NCI-H510A (cell line): ENCODE data around the gene COBLL1.
"Not testable (repeated sequence)": the region's sequence is repeated elsewhere in the genome, so short reads cannot be mapped to it uniquely, and the experiment has no call there.

Experiments
- DNase-seq: peaks from one replicate; lab custom pipeline; 2025; lab: John Stamatoyannopoulos, UW

Gene COBLL1

DNA sequence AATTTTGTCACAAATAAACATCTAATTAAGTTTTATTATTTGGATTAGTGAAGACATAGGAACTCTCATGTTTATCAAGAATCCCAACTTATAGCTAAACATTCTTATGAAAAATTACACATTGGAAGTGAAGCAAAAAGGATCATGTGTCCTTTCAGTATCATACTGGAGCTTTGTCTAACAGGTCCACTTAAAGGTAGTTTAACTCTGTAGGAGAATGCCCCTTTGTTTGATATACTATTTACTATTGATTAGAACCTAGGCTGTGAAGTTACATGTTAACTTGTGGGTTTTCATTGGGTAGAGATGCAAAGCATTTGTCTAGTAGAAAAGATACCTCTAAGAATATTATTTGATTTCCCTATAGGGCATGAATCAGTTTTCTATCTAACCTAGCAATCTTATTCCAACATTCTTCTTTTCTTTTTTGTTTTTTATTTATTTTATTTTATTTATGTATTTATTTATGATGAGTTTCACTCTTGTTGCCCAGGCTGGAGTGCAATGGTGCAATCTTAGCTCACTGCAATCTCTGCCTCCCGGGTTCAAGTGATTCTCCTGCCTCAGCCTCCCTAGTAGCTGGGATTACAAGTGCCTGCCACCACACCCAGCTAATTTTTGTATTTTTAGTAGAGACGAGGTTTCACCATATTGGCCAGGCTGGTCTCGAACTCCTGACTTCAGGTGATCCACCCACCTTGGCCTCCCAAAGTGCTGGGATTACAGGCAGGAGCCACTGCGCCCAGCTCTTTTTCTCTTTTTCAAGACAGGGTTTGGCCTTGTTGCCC, 18.5 kb upstream of the COBLL1 start:
- DNase-seq = not testable (repeated sequence)

DNA sequence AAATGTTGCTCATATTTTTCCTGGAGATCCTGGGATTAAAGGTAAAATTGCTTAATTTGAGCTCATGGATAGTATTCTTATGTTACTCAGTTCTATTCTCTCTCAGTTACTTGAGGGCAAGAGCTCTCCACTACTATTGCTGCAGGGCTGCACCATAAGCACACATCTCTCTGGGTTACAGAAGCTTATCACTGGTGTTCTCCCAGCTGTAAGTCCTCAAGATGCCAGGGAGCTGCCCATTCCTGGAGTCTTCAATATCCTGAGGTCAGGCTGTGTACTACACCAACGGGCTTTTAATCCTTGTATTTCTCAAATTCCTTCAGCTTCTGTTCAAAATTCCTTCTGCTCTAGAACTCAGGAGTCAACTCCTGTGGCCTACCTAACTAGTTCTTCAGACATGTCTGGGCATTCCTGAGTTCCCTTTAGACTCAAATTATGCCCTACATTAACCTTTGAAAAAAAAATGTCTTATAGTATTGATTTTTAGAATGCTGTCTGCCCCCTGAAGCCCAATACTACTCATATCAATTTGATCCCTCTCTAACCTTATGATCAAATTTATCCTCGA, 17.7 kb upstream of the COBLL1 start:
- DNase-seq = no peak

DNA sequence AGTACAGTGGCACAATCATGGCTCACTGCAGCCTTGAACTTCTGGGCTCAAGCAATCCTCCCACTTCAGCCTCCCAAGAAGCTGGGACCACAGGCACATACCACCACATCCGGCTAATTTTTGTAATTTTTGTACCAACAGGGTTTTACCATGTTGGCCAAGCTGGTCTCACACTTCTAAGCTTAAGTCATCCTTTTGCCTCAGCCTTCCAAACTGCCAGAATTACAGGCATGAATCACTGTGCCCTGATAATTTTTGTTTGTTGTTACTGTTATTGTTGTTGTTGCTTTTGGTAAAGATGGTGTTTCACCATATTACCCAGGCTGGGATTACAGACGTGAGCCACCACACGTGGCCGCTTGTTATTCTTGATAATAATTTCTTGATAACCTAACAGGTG, 10.5 kb upstream of the COBLL1 start:
- no peak for DNase-seq

DNA sequence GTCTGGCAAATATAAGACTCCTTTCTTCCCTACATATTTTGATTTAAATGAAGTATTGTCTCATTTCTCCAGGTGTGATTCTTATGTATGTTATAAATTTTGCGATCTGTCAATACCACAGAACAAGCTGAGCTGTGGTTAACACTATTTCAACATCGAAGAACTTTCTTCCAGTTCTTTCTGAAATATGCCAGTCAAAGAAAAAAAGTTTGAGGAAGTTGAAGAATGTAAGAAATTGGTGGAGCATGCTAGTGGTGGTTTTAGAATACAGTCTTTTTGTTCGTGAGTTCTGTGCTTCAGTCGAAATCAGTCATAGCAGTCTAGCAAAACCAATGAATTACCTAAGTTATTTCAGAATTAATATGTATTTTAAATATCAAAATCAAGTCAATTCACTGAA, 8.6 kb upstream of the COBLL1 start:
- no peak for DNase-seq

DNA sequence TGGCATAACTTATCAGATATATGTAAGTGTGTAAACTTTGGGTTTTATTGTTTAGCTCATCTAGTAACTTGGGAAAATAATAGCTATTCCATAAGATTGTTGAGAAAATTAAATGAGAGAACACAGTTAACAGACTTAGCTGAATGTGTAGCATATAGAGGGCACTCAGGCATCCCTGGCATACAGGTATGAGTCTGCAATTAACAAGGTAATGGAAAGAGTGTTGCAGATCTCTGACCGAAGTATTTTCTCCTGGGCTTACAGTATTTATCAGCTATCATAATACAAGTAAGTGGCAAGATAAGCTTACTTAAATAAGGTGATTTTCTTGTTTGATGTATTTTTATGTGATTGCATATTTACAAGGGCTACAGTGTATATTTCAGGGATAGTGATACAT, 7.9 kb upstream of the COBLL1 start:
- no peak for DNase-seq

DNA sequence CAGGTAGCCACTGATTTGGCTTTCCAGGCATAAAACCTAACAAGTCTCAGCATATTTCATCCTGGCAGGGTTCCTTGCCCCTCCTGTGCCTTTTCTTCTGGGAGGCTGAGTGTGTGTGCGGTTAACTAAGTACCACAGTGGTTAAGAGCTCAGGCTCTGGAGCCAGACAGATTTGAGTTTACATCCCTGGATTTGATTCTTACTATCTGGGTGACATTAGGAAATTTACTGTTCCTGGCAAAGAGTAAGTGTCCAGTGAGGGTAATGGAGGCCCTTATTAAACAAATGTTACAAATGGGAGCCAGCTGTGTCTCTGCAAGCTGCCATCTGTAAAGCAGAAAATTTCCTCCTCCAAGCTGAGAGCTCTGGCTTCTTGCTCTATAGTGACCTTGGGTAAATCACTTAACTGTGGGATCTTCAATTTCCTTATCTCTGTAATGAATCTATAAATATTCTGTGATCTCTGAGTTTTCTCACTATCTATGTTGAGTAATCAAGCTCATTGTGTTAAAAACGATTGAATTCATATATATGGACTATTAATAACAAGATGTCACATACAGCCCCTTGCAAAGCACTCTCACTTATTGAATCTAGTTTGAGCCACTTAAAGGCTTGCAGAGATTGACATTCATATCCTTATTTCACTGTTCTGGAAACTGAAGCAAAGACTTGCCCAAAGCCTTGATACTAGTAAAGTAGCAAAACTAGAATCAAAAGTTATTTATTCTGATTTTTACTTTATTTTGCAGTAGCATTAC, 6.5 kb upstream of the COBLL1 start:
- no peak for DNase-seq

DNA sequence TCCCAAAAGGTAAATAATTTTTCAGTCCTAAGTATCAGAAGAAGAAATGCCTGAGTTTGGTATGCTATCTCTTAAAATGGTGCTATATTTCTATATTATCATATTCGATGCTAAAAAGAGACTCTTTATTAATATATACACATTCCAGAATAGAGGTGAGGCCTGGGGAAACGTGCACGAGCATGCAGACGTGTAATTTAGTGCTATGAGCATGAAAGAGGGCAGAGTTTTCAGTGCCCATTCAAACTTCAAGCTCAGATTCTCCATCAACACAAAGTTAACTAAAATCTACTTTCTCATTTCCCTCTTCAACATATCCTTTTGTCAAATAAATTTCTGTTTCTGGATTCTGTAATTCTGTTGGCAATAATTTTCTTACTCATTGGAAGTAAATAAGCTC, 5.7 kb upstream of the COBLL1 start:
- no peak for DNase-seq

DNA sequence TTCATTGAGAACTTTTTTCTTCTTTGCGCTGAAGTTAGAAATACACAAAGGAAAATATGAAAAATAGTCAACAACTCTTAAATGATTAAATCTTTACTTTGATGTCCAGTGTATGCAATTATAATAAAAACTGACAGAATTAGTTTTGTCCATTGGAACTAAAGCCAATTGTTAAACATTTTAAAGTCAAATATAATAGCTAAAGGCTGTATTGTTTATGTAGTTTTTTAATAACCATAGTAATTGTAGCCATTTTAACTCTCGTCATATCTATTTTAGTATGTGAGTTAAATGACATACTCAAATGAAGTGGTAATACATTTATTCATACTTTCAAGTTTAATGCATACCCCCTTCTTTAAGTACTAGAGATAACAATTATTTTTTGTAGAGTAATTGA, 4.7 kb upstream of the COBLL1 start:
- DNase-seq = no peak

DNA sequence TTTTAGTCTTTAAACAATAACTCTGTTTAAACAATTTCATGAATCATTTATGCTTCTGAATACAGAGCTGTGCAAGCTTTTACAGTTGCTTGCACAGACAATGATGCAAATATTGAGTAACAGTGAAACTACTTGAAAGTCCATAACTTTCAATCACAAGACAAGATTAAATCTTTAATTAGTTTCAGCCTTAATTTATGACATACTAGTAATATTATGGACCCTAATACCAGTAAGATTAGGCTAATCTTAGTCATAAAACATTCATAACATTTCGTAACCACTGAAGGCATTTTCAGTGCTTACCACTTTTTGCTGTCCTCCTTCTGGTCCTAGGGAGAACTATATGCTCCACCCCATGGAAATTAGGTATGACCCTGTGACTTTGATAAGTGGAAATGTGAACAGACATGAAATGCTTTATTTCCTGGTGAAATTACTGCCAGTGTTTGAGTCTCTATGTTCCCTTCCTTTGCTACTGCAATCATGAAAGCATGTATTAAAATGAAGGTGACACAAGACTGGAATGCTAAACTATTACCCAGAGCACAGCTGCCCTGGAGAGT, 1.8 kb upstream of the COBLL1 start:
- no peak for DNase-seq

DNA sequence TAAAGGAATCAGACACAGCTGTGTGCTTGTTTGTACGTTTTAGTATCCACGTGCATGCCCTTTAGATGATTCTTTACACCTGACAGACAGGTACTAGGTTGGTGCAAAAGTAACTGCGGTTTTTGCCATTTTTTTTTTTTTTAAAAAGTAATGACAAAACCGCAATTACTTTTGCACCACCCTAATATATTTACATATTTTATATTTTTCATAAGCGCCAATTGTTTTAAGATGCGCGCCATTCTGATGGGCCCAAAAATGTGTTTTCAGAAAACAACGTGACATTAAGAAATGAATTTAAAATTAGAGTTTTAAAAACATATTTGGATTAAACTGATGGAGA, 972 bp upstream of the COBLL1 start:
- DNase-seq = no peak

DNA sequence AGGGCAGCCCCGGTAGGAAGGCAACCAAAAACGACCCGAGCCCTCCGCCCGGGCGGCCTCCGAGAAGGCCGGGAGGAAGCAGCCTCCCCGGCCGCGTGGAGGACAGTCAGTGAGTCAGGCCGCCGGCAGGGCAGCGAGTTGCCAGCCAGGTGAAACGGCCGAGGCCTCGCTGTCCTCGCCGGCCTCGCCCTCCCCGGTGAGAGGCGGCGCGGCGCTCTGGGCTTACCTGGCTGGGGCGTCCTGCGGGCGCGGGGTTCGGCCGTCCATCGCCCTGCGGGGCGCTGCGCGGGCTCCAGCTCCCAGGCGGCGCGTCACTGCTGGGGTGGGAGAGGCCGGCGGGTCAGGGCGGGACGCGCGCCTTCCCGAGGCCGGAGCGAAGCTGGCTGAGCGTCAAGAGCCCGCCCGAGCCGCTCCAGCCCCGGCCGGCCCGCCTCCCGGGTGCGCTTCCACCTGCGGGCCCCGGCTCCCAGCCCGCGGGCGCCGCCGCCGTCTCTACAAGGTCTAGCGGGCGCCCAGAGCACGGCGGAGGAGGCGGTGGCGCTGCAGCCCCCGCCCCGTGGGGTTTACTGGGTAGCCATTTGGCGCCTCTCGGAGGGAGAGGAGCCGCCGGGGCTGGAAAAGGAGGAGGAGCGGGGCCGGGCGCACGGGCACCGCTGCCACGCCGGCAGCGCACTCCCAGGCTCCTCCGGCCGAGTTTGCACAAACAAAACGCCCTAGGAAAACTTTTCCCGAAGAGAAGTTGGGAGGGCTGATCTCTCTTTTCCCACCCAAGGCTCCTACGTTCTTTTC, 499 bp downstream of the COBLL1 start:
- DNase-seq = peak; percentile 53

DNA sequence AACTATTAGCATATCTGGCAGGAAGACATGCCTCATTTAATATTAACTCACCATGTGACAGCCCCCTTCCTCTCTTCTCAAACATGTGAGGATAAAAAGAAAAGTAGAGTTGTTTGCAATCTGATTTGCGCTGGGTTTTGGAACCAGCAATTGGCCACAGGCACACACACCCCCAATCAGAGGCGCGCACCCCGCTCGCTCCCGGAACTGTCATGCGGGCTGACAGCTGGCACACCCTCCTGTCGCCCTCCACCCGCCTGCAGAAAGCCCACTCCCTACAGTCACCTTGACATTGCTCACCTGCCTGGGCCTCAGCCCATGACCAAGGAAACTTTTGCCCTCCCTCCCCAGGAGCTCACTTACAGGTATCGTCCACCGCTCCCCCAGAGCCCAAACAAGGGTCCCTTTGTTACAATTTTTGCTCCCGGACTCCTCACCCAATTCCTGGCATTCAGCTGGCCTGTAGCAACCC, 1.1 kb downstream of the COBLL1 start:
- DNase-seq = peak; percentile 8

DNA sequence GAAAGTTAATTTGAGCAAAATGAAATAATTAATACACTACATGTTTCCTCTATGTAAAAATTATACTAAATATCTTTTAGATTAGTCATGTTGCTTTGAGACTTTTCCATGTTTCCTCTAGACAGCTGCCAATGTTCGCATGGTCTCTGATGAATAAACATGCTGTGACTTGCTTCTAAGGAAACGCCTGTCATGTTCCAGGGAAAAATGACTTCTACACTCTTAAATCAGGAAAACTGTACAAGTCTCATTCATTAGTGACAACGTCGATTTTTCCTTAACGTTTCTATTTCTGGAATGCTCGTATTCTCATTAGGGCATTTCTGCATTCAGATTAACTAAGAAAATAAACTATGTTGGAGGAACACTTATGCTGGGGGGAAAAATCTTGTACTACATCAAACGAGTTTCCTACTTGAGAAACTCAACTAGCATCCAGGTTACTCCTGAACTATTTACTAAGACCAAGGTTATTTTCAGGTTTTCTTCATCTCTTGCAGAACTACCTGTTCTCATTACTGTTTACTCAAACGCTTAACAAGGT, 1.6 kb downstream of the COBLL1 start:
- DNase-seq = no peak

DNA sequence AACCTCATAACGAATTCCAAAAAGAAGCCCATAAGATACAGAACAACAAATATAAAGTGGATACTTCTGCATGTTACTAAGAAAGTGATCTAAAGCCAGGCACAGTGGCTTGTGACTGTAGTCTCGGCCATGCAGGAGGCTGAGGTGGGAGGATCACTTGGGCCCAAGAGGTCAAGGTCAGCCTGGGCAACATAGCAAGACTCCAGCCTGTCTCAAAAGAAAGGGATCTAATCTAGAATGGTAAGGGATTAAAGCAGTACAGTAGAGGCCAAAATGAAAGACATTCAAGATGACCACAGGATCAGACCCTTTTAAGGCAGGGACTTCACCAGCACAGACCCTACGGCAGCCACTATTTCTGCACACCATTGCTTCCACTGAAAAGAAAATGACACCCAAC, 3.8 kb downstream of the COBLL1 start:
- DNase-seq = no peak

DNA sequence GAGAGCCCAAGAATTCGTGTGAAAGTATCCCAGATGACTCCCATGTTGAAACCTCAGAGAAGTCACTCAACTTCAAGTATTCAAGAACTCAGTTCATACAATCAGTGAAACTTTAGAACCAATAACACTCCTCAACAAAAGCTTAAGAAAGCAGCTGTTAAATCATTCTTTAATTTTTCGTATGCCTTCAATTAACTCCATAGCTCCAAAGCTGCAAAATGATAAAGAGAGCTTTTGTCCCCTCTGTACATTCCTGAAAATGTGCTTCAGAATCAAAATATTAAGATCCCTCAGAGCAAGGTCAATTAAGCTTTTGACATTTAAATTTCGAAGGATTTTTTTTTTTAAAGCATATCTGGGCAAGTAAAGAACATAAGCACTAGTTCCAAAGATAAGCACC, 4.7 kb downstream of the COBLL1 start:
- DNase-seq = no peak

DNA sequence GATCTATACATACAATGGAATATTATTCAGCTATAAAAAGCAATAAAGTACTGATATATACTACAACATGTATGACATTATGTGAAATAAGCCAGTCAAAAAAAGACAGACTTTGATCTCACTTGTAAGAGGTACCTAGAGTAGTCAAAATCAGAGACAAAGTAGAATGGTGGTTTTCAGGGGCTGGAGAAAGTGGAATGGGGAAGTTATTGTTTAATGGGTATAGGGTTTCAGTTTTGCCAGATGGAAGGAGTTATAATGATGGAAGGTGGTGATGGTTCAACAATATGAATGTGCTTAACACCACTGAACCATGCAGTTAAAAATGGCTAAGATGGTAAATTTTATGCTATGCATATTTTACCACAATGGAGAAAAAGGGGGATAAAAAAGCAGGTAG, 6.3 kb downstream of the COBLL1 start:
- DNase-seq = no peak

DNA sequence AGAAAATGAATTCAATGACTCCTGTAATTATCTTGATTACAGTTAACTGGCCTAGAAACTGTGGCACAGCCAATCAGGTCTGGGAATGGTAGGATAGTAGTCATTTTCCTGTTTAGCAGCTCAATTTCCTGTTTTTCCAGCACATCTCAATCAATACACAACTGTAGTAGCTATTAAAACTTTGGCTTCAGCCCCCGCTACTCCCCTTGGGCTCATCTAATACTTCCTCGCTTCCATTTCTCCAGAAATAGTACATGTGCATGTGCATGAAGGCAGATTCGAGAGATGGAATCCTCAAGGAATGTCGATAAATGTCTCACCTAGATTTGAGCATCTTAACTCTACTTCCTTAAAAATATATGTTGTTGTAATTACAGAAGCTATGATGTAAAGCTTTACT, 9.7 kb downstream of the COBLL1 start:
- no peak for DNase-seq

DNA sequence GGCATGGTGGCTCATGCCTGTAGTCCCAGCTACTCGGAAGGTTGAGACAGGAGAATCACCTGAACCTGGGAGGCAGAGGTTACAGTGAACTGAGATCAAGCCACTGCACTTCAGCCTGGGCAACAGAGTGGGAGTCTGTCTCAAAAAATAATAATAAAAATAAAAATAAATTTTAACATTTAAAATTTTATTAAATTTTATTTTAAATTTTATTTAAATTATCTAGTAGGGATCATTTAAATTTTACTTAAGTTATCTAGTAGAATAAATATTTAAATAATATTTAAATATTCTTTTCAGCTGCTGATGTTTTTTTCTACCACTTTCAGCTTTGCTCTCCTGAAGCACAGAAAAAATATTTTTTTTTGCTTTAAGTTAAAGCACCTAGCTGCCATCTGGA, 10.4 kb downstream of the COBLL1 start:
- DNase-seq = no peak

DNA sequence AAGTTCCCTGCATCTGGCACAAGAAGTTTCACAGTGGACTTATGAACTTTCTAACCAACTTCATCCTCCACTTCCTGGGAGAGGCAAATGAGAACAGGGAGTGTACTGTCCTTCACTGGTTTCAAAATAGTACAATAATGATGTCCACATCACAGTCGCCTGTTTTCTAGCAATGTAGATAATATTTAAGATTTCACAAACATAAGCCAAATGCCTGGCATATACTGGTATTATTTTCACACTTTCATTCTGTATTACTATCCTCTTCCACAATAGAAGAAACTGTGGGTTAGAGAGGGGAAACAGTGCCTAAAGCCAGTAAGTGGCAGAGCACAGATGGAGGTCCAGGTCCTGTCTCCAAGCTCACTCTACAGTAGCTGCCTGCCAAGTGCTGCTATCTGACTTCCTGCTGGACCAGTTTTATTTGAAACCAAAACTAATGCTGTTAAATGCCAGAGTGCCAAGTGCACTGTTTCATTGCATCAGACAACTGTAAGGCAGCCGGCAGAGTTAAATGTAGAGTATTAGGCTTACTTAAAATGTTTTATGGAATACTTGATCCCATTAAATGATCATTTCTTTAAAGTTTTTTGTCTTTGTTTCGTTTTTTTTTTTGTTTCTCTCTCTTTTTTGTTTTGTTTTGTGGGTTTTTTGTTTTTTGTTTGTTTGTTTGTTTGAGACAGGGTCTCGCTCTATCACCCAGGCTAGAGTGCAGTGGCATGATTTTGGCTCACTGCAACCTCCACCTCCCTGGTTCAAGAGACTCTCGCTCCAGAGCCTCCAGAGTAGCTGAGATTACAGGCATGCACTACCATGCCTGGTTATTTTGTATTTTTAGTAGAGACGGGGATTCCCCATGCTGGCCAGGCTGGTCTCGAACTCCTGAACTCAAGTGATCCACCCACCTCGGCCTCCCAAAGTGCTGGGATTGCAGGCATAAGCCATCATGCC, 15.1 kb downstream of the COBLL1 start:
- DNase-seq = peak; percentile 14

DNA sequence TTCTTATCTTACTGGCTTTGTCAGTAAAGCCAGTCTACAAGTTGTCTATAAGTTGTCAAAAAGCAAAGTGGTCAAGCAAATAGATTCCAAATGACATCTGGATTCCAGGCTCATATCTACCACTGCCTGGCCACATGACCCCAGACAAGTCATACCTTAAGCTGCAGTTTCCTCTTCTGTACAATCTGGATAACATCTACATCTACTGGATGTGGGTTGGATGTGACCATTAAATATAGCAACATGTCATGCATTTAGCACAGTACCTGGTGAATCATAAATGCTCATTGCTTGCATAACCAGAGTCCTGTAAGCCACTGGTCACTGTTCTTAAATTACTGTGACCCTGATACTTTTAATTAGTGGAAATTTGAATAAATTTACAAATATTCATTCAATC, 16.8 kb downstream of the COBLL1 start:
- no peak for DNase-seq

DNA sequence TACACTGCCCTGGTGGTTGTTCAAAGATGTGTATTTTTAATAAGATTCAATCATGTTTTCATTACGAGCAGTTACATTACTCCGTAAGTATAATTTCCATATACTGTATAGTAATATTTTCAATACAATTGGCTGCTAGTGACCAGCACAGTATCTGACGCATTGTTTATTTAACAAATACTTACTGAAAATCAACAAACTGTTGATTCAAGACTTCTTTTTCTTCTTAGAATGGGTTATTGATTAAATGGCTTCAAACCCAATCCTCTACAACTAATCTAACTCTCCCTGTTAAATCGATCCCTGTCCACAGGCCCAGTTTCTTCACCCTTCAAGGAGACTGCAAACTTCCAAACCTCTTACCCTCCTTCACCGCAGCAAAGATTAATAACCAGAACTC, 18.5 kb downstream of the COBLL1 start:
- no peak for DNase-seq
